Prostate gland (tissue), 2 donors: ENCODE measurements around the gene RNH1. TPM values are rescaled to one million over a fixed set of nuclear protein-coding genes. Genes with fewer than 3 reads are reported as not detected.

Source experiments
- DNase-seq: peaks from one replicate; pipeline ENCODE4 v3.0.0-alpha.2; 2019; ENCODE audit warnings: low spot score
- H3K27ac ChIP-seq, 2 donors: fragments of 200-600 bp; sonication (generic); 2 replicates each; pipeline ENCODE4 v1.5.1; 2017 to 2019
- H3K27me3 ChIP-seq: fragments of 200-600 bp; sonication (generic); replicated peaks from 2 replicates; pipeline ENCODE4 v1.5.1; 2019; ENCODE audit not compliant: insufficient read depth
- H3K36me3 ChIP-seq, 2 donors: fragments of 200-600 bp; sonication (generic); 1 replicate in 1 of 2; 2 replicates in 1 of 2; pipeline versions ENCODE4 v1.5.1 to v1.8.1; 2017 to 2019
- H3K4me1 ChIP-seq: fragments of 200-600 bp; sonication (generic); replicated peaks from 2 replicates; pipeline ENCODE4 v1.5.1; 2019
- H3K4me3 ChIP-seq, 2 donors: fragments of 200-600 bp; sonication (generic); 2 replicates each; pipeline ENCODE4 v1.5.1; 2017 to 2019
- H3K9me3 ChIP-seq: fragments of 200-600 bp; sonication (generic); 2 replicates; pipeline ENCODE4 v1.5.1; 2017
- POLR2A ChIP-seq: fragments of 450-650 bp; IDR thresholded peaks from one replicate; pipeline ENCODE4 v1.6.1; 2016; ENCODE audit warnings: antibody characterized with exemption, mild to moderate bottlenecking
- POLR2AphosphoS5 ChIP-seq: sonication (generic); formaldehyde crosslinking; IDR thresholded peaks from one replicate; pipeline ENCODE4 v1.6.1; 2017; ENCODE audit warnings: antibody characterized with exemption
- WGBS: methylation state at CpG from one replicate; pipeline ENCODE4 v1.1.5; 2018; 5-methylcytosine and 5-hydroxymethylcytosine counted together
- intact Hi-C: fragments of 100-400 bp; cut with DNase I; formaldehyde crosslinking; loops from one replicate; pipeline ENCODE4 v1.14.2; 2022
- total RNA-seq, 2 donors: library from RNA; depleted of rRNA; stranded (reverse); fragments of >200 nt; gene quantifications; one replicate each; pipeline ENCODE4 v1.1.0, GENCODE V29; 2016
- TF ChIP-seq, protein P1 (sequence below), 4 experiments: fragments of 200-600 bp in 2 of 4; fragments of 450-650 bp in 2 of 4; sonication (generic) in 2 of 4; IDR thresholded peaks; 1 replicate in 3 of 4; 2 replicates in 1 of 4; pipeline ENCODE4 v1.5.1; 2016 to 2019; ENCODE audit warnings: antibody characterized with exemption in 4 of 4, mild to moderate bottlenecking in 2 of 4, moderate library complexity in 2 of 4

Gene RNH1
- total RNA-seq, 2 donors from 2014 or later, result 221 to 272 TPM

DNA sequence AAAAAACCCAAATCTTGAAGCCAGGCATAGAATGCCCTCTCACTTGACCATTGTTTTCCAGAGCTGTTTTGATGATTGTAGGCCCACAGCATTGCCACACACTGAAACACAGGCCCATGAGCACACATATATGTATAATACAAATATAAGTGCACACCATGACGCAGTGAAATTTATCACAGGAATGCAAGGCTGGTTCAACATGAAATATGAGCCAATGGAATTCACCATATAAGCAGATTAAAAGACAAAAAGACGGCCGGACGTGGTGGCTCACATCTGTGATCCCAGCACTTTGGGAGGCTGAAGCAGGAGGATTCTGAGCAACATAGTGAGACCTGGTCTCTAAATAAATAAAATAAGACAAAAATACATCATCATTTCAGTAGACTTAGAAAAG, 9.4 kb upstream of the RNH1 start:
- no peak overlapping the region for H3K27ac ChIP-seq
- intact Hi-C loops, result loop anchor here (5.0 kb wide), 1 partner anchor 64 kb away; the partner anchor contains the start of gene PTDSS2
- no peak overlapping the region for H3K4me3 ChIP-seq
- TF ChIP-seq, protein P1, sequence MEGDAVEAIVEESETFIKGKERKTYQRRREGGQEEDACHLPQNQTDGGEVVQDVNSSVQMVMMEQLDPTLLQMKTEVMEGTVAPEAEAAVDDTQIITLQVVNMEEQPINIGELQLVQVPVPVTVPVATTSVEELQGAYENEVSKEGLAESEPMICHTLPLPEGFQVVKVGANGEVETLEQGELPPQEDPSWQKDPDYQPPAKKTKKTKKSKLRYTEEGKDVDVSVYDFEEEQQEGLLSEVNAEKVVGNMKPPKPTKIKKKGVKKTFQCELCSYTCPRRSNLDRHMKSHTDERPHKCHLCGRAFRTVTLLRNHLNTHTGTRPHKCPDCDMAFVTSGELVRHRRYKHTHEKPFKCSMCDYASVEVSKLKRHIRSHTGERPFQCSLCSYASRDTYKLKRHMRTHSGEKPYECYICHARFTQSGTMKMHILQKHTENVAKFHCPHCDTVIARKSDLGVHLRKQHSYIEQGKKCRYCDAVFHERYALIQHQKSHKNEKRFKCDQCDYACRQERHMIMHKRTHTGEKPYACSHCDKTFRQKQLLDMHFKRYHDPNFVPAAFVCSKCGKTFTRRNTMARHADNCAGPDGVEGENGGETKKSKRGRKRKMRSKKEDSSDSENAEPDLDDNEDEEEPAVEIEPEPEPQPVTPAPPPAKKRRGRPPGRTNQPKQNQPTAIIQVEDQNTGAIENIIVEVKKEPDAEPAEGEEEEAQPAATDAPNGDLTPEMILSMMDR (IDR thresholded peaks at IDR 0.05), result no peak
- TF ChIP-seq POLR2A (no peak), POLR2AphosphoS5 (no peak)
- no peaks in the 10 kb centered on the region for H3K36me3 ChIP-seq
- H3K27me3 ChIP-seq, result no peaks in the 10 kb centered on the region
- DNase-seq, result no peak
- H3K9me3 ChIP-seq, result no peaks in the 10 kb centered on the region
- no peaks in the 10 kb centered on the region for H3K4me1 ChIP-seq
- WGBS, result 95% methylated on average over 4 of the region's 4 CpGs

DNA sequence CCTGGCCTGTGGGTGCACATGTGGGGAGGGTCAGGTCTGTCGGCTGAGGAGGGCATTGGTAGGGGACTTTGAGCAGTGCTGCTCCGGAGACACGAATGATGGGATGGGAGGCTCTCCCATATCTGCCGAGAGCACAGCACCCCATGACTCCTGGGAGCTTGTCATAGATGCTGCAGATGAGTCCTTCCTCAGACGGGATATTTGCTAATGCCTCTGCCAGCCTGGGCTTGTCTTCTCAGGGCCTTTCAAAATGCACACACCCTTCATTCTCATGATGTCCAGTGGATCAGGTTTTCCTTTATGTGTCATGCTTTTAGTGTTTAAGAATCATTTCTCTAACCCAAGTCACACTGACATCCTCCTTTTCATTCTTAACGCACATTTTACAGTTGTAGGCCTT, 8.1 kb upstream of the RNH1 start:
- DNase-seq, result peak; percentile 79
- no peaks in the 10 kb centered on the region for H3K36me3 ChIP-seq
- H3K4me3 ChIP-seq, result no peak overlapping the region
- WGBS, result 46% methylated on average over 6 of the region's 6 CpGs
- no peaks in the 10 kb centered on the region for H3K4me1 ChIP-seq
- no peaks in the 10 kb centered on the region for H3K9me3 ChIP-seq
- intact Hi-C loops, result loop anchor here (5.0 kb wide), 1 partner anchor 63 kb away; the partner anchor contains the start of gene PTDSS2
- peak; percentile 88 for TF ChIP-seq POLR2AphosphoS5
- TF ChIP-seq POLR2A, result peak; percentile 45
- TF ChIP-seq, protein P1 (IDR thresholded peaks at IDR 0.05), result no peak
- H3K27ac ChIP-seq, result peak overlapping the region; percentile 14 to 71
- no peaks in the 10 kb centered on the region for H3K27me3 ChIP-seq

DNA sequence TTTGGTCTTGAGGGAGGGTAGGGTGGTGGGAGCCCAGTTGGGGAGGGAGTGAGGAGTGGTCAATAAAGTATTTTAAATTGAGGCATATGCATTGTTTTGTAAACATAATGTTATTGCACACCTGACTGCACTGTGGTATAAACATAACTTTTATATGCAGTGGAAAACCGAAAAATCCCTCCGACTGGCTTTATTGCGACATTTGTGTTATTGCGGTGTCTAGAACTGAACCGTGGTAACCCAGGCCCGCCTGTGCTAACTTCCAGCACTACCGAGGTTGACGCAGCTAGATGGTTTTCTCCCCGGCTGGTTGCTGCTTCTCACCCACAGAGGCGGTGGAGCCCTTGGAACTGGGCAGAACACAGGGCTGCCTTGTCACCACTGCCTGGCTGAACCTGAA, 7.6 kb upstream of the RNH1 start:
- Histone ChIP-seq H3K27ac (peak overlapping the region in 1 of 2 donors; percentile 71), H3K36me3 (no peaks in the 10 kb centered on the region), H3K9me3 (no peaks in the 10 kb centered on the region), H3K4me1 (no peaks in the 10 kb centered on the region), H3K27me3 (no peaks in the 10 kb centered on the region), H3K4me3 (no peak overlapping the region)
- DNase-seq, result no peak
- intact Hi-C loops, result loop anchor here (5.0 kb wide), 1 partner anchor 62 kb away; the partner anchor contains the start of gene PTDSS2
- TF ChIP-seq, protein P1 (IDR thresholded peaks at IDR 0.05), result no peak
- TF ChIP-seq POLR2AphosphoS5 (no peak), POLR2A (no peak)
- 80% methylated on average over 10 of the region's 10 CpGs for WGBS

DNA sequence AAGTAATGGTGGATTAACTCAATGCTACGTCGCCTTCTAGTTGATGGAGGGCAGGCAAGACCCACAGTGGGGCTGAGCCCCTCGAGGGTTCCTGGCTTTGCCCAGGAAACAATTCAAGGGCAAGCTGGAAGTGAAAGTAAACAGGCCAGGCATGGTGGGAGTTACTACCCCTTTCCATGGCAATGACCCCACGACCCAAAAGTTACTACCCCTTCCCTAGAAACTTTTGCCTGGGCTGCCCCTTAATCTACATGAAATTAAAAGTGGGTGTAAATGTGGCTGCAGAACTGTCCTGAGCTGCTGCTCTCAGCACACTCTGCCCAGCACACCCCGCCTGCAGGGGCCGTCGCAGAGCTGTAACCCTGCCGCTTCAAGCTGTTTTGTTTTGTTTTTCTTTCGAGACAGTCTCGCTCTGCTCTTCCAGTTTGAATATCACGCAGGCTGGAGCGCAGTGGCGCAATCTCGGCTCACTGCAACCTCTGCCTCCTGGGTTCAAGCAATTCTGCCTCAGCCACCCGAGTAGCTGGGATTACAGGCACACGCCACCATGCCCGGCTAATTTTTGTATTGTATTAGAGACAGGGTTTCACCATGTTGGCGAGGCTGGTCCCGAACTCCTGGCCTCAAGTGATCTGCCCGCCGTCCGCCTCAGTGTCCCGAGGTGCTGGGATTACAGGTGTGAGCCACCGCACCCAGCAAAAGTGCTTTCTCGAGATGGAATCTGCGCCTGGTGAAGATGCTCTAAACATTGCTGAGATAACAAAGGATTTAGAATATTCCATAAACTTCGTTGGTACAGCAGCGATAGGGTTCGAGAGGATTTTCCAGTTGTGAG, 5.9 kb upstream of the RNH1 start:
- no peaks in the 10 kb centered on the region for H3K36me3 ChIP-seq
- no peaks in the 10 kb centered on the region for H3K27me3 ChIP-seq
- no peaks in the 10 kb centered on the region for H3K9me3 ChIP-seq
- H3K4me1 ChIP-seq, result peaks cover 2% of the 10 kb centered on the region
- H3K27ac ChIP-seq, result no peak overlapping the region
- no peak overlapping the region for H3K4me3 ChIP-seq
- intact Hi-C loops, result no loop called here
- DNase-seq, result no peak
- TF ChIP-seq, protein P1 (IDR thresholded peaks at IDR 0.05), result no peak
- TF ChIP-seq POLR2AphosphoS5 (no peak), POLR2A (no peak)
- WGBS, result 93% methylated on average over 29 of the region's 29 CpGs
